Liver (tissue), 3 donors: ENCODE results near the gene PPWD1.

ENCODE experiments used
- EGR1 ChIP-seq, 2 donors: IDR thresholded peaks; 2 replicates each; pipeline ENCODE4 v1.6.1; 2016 to 2018; ENCODE audit warnings: antibody characterized with exemption in 2 of 2, low read depth in 2 of 2
- FOXA1 ChIP-seq: IDR thresholded peaks from 2 replicates; pipeline ENCODE4 v1.6.1; 2016; ENCODE audit warnings: antibody characterized with exemption
- GABPA ChIP-seq, 2 donors: IDR thresholded peaks in 1 of 2; conservative IDR thresholded peaks in 1 of 2; 2 replicates each; pipeline ENCODE4 v1.6.1; 2016; ENCODE audit warnings: antibody characterized with exemption in 2 of 2, mild to moderate bottlenecking in 1 of 2, moderate library complexity in 1 of 2
- HNF4A ChIP-seq, 2 donors: conservative IDR thresholded peaks; 2 replicates each; pipeline ENCODE4 v1.6.1; 2016; ENCODE audit warnings: antibody characterized with exemption in 2 of 2, mild to moderate bottlenecking in 2 of 2
- HNF4G ChIP-seq: IDR thresholded peaks from 2 replicates; pipeline ENCODE4 v1.6.1; 2016; ENCODE audit warnings: antibody characterized with exemption
- MAX ChIP-seq: IDR thresholded peaks from 2 replicates; pipeline ENCODE4 v1.6.1; 2016; ENCODE audit warnings: antibody characterized with exemption
- RAD21 ChIP-seq, 2 donors: IDR thresholded peaks; 2 replicates each; pipeline ENCODE4 v1.6.1; 2016; ENCODE audit warnings: antibody characterized with exemption in 2 of 2, mild to moderate bottlenecking in 2 of 2
- SP1 ChIP-seq: IDR thresholded peaks from 2 replicates; pipeline ENCODE4 v1.6.1; 2018; ENCODE audit warnings: antibody characterized with exemption, mild to moderate bottlenecking
- TAF1 ChIP-seq: conservative IDR thresholded peaks from 2 replicates; pipeline ENCODE4 v1.6.1; 2016; ENCODE audit warnings: antibody characterized with exemption, mild to moderate bottlenecking
- YY1 ChIP-seq: IDR thresholded peaks from 2 replicates; pipeline ENCODE4 v1.6.1; 2016; ENCODE audit warnings: antibody characterized with exemption, mild to moderate bottlenecking
- TF ChIP-seq, protein P1 (sequence below): fragments of 150-350 bp; IDR thresholded peaks from 2 replicates; pipeline ENCODE4 v1.5.1; 2017; ENCODE audit warnings: improper control_type of control experiment, low read depth, low read length; ENCODE audit not compliant: missing input control
- TF ChIP-seq, protein P2 (sequence below): IDR thresholded peaks from 2 replicates; pipeline ENCODE4 v1.6.1; 2016; ENCODE audit warnings: antibody characterized with exemption, mild to moderate bottlenecking
- donor health status: healthy.
- donor health status: healthy.

DNA sequence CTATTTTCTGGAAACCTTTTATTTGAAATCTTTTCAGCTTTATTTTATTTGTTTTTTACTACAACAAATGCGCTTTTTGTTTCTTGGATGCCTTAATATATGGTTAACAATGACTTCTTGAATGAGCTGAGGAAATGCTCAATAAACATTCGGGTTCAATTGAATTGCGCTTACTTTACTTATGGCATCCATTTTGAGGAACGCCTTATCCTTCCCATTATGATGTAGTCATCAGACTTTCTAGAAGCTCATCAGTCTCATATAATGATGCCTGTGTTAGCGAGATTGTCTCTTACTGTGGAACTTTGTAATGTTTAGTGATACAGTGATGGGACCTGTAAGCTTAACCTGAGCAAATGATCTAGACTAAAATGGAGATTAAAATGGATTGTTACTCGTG lies 62.6 kb downstream of the PPWD1 start:
- TF ChIP-seq, protein P1, sequence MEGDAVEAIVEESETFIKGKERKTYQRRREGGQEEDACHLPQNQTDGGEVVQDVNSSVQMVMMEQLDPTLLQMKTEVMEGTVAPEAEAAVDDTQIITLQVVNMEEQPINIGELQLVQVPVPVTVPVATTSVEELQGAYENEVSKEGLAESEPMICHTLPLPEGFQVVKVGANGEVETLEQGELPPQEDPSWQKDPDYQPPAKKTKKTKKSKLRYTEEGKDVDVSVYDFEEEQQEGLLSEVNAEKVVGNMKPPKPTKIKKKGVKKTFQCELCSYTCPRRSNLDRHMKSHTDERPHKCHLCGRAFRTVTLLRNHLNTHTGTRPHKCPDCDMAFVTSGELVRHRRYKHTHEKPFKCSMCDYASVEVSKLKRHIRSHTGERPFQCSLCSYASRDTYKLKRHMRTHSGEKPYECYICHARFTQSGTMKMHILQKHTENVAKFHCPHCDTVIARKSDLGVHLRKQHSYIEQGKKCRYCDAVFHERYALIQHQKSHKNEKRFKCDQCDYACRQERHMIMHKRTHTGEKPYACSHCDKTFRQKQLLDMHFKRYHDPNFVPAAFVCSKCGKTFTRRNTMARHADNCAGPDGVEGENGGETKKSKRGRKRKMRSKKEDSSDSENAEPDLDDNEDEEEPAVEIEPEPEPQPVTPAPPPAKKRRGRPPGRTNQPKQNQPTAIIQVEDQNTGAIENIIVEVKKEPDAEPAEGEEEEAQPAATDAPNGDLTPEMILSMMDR: no peak
- TF ChIP-seq SP1 (no peak), YY1 (no peak), TAF1 (no peak), FOXA1 (no peak), MAX (no peak), GABPA (IDR thresholded peaks at IDR 0.05 in 1 of 2, conservative IDR thresholded peaks at IDR 0.05 in 1 of 2) (no peak), RAD21 (IDR thresholded peaks at IDR 0.05) (no peak), HNF4A (conservative IDR thresholded peaks at IDR 0.05) (no peak), HNF4G (no peak), EGR1 (IDR thresholded peaks at IDR 0.05; ENCODE audit: low read depth in 2 of 2) (no peak)
- TF ChIP-seq, protein P2, sequence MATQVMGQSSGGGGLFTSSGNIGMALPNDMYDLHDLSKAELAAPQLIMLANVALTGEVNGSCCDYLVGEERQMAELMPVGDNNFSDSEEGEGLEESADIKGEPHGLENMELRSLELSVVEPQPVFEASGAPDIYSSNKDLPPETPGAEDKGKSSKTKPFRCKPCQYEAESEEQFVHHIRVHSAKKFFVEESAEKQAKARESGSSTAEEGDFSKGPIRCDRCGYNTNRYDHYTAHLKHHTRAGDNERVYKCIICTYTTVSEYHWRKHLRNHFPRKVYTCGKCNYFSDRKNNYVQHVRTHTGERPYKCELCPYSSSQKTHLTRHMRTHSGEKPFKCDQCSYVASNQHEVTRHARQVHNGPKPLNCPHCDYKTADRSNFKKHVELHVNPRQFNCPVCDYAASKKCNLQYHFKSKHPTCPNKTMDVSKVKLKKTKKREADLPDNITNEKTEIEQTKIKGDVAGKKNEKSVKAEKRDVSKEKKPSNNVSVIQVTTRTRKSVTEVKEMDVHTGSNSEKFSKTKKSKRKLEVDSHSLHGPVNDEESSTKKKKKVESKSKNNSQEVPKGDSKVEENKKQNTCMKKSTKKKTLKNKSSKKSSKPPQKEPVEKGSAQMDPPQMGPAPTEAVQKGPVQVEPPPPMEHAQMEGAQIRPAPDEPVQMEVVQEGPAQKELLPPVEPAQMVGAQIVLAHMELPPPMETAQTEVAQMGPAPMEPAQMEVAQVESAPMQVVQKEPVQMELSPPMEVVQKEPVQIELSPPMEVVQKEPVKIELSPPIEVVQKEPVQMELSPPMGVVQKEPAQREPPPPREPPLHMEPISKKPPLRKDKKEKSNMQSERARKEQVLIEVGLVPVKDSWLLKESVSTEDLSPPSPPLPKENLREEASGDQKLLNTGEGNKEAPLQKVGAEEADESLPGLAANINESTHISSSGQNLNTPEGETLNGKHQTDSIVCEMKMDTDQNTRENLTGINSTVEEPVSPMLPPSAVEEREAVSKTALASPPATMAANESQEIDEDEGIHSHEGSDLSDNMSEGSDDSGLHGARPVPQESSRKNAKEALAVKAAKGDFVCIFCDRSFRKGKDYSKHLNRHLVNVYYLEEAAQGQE: no peak
